Panc1 (cell line): ENCODE measurements around the gene FTSJ3.
A peak's percentile ranks its signal among the peaks of the same experiment; 100 is the strongest.
"Not testable (repeated sequence)": the region's sequence is repeated elsewhere in the genome, so short reads cannot be mapped to it uniquely, and the experiment has no call there.

ENCODE experiments used
- POLR2AphosphoS5 ChIP-seq: IDR thresholded peaks from 2 replicates; pipeline ENCODE4 v1.6.1; 2012; ENCODE audit warnings: mild to moderate bottlenecking, low read depth, low read length, moderate library complexity
- REST ChIP-seq, 2 experiments: IDR thresholded peaks; 2 replicates each; pipeline ENCODE4 v1.6.1; 2011 to 2012; ENCODE audit warnings: low read depth in 2 of 2, control low read depth in 1 of 2, low read length in 1 of 2, mild to moderate bottlenecking in 1 of 2, moderate library complexity in 1 of 2; ENCODE audit not compliant: insufficient read depth in 1 of 2
- TF ChIP-seq, protein P1 (sequence below): fragments of 450-650 bp; IDR thresholded peaks from 2 replicates; pipeline ENCODE4 v1.5.1; 2017; ENCODE audit warnings: mild to moderate bottlenecking

DNA sequence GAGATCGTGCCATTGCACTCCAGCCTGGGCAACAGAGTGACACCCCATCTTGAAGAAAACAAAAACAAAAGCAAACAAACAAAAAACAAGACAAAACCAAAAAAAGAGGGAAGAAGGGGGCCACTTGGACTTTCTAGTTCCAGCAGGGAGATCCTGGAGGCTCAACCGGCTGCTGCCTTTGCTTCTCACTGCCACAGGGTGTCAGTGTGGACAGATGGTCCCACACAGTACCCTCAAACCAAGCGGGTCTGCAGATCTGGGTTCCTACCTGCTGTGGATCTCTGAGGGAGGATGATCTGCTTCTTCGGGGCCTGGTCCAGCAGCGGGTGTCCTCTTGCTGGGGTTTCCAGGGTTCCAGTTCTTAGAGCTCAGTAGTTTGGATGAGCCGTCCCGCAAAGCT lies 39.2 kb upstream of the FTSJ3 start:
- not testable (repeated sequence) for TF ChIP-seq POLR2AphosphoS5; REST (IDR thresholded peaks at IDR 0.05; ENCODE audit: insufficient read depth in 1 of 2, low read depth in 2 of 2, low read length in 1 of 2)
- TF ChIP-seq, protein P1, sequence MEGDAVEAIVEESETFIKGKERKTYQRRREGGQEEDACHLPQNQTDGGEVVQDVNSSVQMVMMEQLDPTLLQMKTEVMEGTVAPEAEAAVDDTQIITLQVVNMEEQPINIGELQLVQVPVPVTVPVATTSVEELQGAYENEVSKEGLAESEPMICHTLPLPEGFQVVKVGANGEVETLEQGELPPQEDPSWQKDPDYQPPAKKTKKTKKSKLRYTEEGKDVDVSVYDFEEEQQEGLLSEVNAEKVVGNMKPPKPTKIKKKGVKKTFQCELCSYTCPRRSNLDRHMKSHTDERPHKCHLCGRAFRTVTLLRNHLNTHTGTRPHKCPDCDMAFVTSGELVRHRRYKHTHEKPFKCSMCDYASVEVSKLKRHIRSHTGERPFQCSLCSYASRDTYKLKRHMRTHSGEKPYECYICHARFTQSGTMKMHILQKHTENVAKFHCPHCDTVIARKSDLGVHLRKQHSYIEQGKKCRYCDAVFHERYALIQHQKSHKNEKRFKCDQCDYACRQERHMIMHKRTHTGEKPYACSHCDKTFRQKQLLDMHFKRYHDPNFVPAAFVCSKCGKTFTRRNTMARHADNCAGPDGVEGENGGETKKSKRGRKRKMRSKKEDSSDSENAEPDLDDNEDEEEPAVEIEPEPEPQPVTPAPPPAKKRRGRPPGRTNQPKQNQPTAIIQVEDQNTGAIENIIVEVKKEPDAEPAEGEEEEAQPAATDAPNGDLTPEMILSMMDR: peak; percentile 39
